HepG2 (cell line): ENCODE measurements around the gene EVA1A. TPM values are rescaled to one million over a fixed set of nuclear protein-coding genes. Genes with fewer than 3 reads are reported as not detected.

Experiments
- ATAC-seq: fragments of 200-7000 bp; cut with Tn5 transposase; 3 replicates; pipeline ENCODE4 v1.9.1; 2020; ENCODE audit warnings: mild to moderate bottlenecking, moderate library complexity
- BruUV-seq: library from RNA; stranded (reverse); fragments of 400-500 nt; replicated peaks from 2 replicates; lab custom pipeline; 2021; lab: Mats Ljungman, UMichigan
- CTCF ChIA-PET: fragments of 300-600 bp; formaldehyde crosslinking; extraction: SDS; loops from one replicate; lab custom pipeline; 2021; ENCODE audit warnings: low total read pairs, inconsistent platforms, low intra/inter-chr PET ratio; lab: Yijun Ruan, JAX
- POLR2A ChIA-PET: fragments of 350-600 bp; sonication (Branson Sonifier 250); formaldehyde crosslinking; loops from one replicate; lab custom pipeline; 2020; ENCODE audit warnings: antibody characterized with exemption, inconsistent platforms; lab: Yijun Ruan, JAX
- DNase-seq: peaks from one replicate; pipeline ENCODE4 v3.0.0-alpha.2; 2015; ENCODE audit warnings: low spot score
- FAIRE-seq: peaks from 3 replicates; lab custom pipeline; 2011; peaks lifted over from hg19 to GRCh38; lab: Jason Lieb, UNC
- H2AFZ ChIP-seq: one replicate; pipeline ENCODE4 v1.6.1; 2011; ENCODE audit warnings: low read length, inconsistent platforms
- H3K27ac ChIP-seq: fragments of 300-600 bp; 3 replicates; pipeline ENCODE4 v1.8.0; 2011; ENCODE audit warnings: mixed run types, mild to moderate bottlenecking, mixed read lengths, low read length, inconsistent platforms; ENCODE audit not compliant: insufficient read depth; ENCODE audit errors: extremely low read length
- H3K27me3 ChIP-seq, 2 experiments: fragments of 200-600 bp in 1 of 2; 2 replicates in 1 of 2; 3 replicates in 1 of 2; pipeline versions ENCODE4 v1.6.0 to v1.8.0; 2011; ENCODE audit warnings: low read length in 2 of 2, mild to moderate bottlenecking in 2 of 2, moderate library complexity in 2 of 2, inconsistent platforms in 1 of 2; ENCODE audit not compliant: insufficient read depth in 2 of 2, control insufficient read depth in 1 of 2
- H3K36me3 ChIP-seq, 2 experiments: fragments of 200-600 bp in 1 of 2; replicated peaks in 1 of 2; 2 replicates in 1 of 2; 3 replicates in 1 of 2; pipeline versions ENCODE4 v1.5.1 to v1.8.0; 2011; ENCODE audit warnings: low read length in 2 of 2, inconsistent platforms in 1 of 2; ENCODE audit not compliant: insufficient read depth in 2 of 2, control insufficient read depth in 1 of 2
- H3K4me1 ChIP-seq: 2 replicates; pipeline ENCODE4 v1.5.1; 2012; ENCODE audit warnings: low read length, inconsistent platforms; ENCODE audit not compliant: insufficient read depth
- H3K4me2 ChIP-seq: 2 replicates; pipeline ENCODE4 v1.6.0; 2011; ENCODE audit warnings: low read depth, low read length, inconsistent platforms
- H3K4me3 ChIP-seq, 3 experiments: fragments of 200-600 bp in 1 of 3; sonication (generic), shearing (Covaris generic) in 1 of 3; replicated peaks in 1 of 3; 2 replicates each; pipeline ENCODE4 v1.5.1; 2011 to 2016; ENCODE audit warnings: low read length in 3 of 3, inconsistent platforms in 2 of 3, low read depth in 2 of 3, mild to moderate bottlenecking in 2 of 3, control low read depth in 1 of 3, mixed read lengths in 1 of 3; ENCODE audit not compliant: insufficient read depth in 1 of 3
- H3K79me2 ChIP-seq: one replicate; pipeline ENCODE4 v1.6.1; 2011; ENCODE audit warnings: low read length, inconsistent platforms; ENCODE audit not compliant: insufficient read depth
- H3K9ac ChIP-seq: 2 replicates; pipeline ENCODE4 v1.6.0; 2011; ENCODE audit warnings: mild to moderate bottlenecking, low read depth, low read length, inconsistent platforms; ENCODE audit not compliant: insufficient read depth
- H3K9me3 ChIP-seq: 2 replicates; pipeline ENCODE4 v1.5.1; 2012; ENCODE audit warnings: mild to moderate bottlenecking, low read length
- H4K20me1 ChIP-seq: 2 replicates; pipeline ENCODE4 v1.6.0; 2011; ENCODE audit warnings: inconsistent platforms, mild to moderate bottlenecking, low read length, moderate library complexity; ENCODE audit not compliant: insufficient read depth
- HOXD1 ChIP-seq: sonication (generic); formaldehyde crosslinking; IDR thresholded peaks from 2 replicates; pipeline ENCODE4 v1.5.0; 2020; ENCODE audit warnings: missing genetic modification reagents
- KDM4B ChIP-seq: sonication (generic); formaldehyde crosslinking; IDR thresholded peaks from 2 replicates; pipeline ENCODE4 v1.4.0; 2020; ENCODE audit warnings: missing genetic modification reagents
- KLF6 ChIP-seq: IDR thresholded peaks from 2 replicates; pipeline ENCODE4 v1.8.0; 2016; ENCODE audit warnings: missing biosample characterization, missing genetic modification reagents
- NCOA2 ChIP-seq: sonication (generic); formaldehyde crosslinking; IDR thresholded peaks from 2 replicates; pipeline ENCODE4 v1.8.0; 2022; ENCODE audit warnings: inconsistent platforms
- RARG ChIP-seq: sonication (generic); formaldehyde crosslinking; IDR thresholded peaks from 2 replicates; pipeline ENCODE4 v1.4.0; 2020; ENCODE audit warnings: low read depth, mild to moderate bottlenecking, missing genetic modification reagents
- TBX3 ChIP-seq: fragments of 450-650 bp; IDR thresholded peaks from 2 replicates; pipeline ENCODE4 v1.6.1; 2017; ENCODE audit warnings: antibody characterized with exemption, mild to moderate bottlenecking, inconsistent platforms, borderline replicate concordance
- TEAD2 ChIP-seq: sonication (generic); formaldehyde crosslinking; IDR thresholded peaks from 2 replicates; pipeline ENCODE4 v1.9.0; 2021; ENCODE audit warnings: missing genetic modification reagents
- ZNF318 ChIP-seq: sonication (generic); formaldehyde crosslinking; IDR thresholded peaks from 2 replicates; pipeline ENCODE4 v1.4.0; 2020; ENCODE audit warnings: mild to moderate bottlenecking, missing genetic modification reagents
- ZNF83 ChIP-seq: sonication (generic); formaldehyde crosslinking; IDR thresholded peaks from 2 replicates; pipeline ENCODE4 v1.4.0; 2020; ENCODE audit warnings: missing genetic modification reagents, mild to moderate bottlenecking, borderline replicate concordance
- WGBS: methylation state at CpG from one replicate; pipeline ENCODE4 v1.1.6; 2017; ENCODE audit warnings: low lambda C conversion rate; 5-methylcytosine and 5-hydroxymethylcytosine counted together
- in situ Hi-C: cut with HindIII; loops from 2 replicates; pipeline ENCODE4 v1.10.0; 2017; ENCODE audit warnings: low pct_unique_long_range_greater_than_20kb; ENCODE audit not compliant: extremely low pct_ligation_motif_present
- intact Hi-C: fragments of 100-400 bp; cut with micrococcal nuclease; formaldehyde crosslinking; loops from one replicate; pipeline ENCODE4 v1.10.0; 2022; ENCODE audit not compliant: unreplicated experiment
- polyA plus RNA-seq, 8 experiments: library from polyadenylated mRNA; depleted of rRNA in 3 of 8; stranded (reverse) in 7 of 8; unstranded in 1 of 8; fragments of >200 nt; fragmentation: Illumina TruSeq in 4 of 8; extraction: Trizol in 4 of 8; gene quantifications; 2 replicates each; pipeline versions ENCODE4 v1.2.1 to v1.2.3, GENCODE V29; 2011 to 2016; ENCODE audit warnings: low read depth in 4 of 8, missing spikeins in 1 of 8, mixed read lengths in 1 of 8; ENCODE audit not compliant: insufficient read depth in 1 of 8
- total RNA-seq, 5 experiments: library from RNA; depleted of rRNA; stranded (reverse); fragments of >200 nt; fragmentation: Illumina TruSeq; extraction: Trizol; gene quantifications; 2 replicates each; pipeline ENCODE4 v1.2.3, GENCODE V29; 2016; ENCODE audit warnings: low read depth in 1 of 5
- TF ChIP-seq, protein P1 (sequence below): sonication (generic); formaldehyde crosslinking; IDR thresholded peaks from 2 replicates; pipeline ENCODE4 v1.5.1; 2020; ENCODE audit warnings: missing genetic modification reagents, mild to moderate bottlenecking, borderline replicate concordance

Gene EVA1A
- total and polyA plus RNA-seq, 2 of the 13 experiments (the other 11 are each of a cell fraction or from before 2014, with no cell fraction given): 57.5 to 57.8 TPM

GRCh38 chr2:75484840-75485239 lies 75.9 kb downstream of the EVA1A start:
- Histone ChIP-seq H3K4me1 (peaks cover 43% of the 10 kb centered on the region), H3K27me3 (no peaks in the 10 kb centered on the region), H3K27ac (no peak overlapping the region), H3K79me2 (no peaks in the 10 kb centered on the region), H2AFZ (no peak overlapping the region), H3K4me3 (no peak overlapping the region), H3K9ac (no peak overlapping the region), H4K20me1 (no peaks in the 10 kb centered on the region), H3K36me3 (no peaks in the 10 kb centered on the region; a peak in 1 of 5 replicates), H3K4me2 (no peak overlapping the region), H3K9me3 (0 out of 2 replicates have a peak, but pooled peaks cover 6% of the 10 kb centered on the region)
- BruUV-seq: no TSS peak
- in situ Hi-C loops: no loop called here
- WGBS: 97% methylated on average over 1 of the region's 1 CpG
- FAIRE-seq (no peak), ATAC-seq (no peak), DNase-seq (no peak)
- CTCF ChIA-PET: no interaction called here
- intact Hi-C loops: loop anchor here (5.0 kb wide), 1 partner anchor 77 kb away; the partner anchor contains the start of gene EVA1A
- POLR2A ChIA-PET: no interaction called here
- TF ChIP-seq KLF6 (CRISPR knock-in tag) (no peak), ZNF318 (no peak), HOXD1 (no peak), ZNF83 (no peak), TBX3 (no peak), NCOA2 (CRISPR knock-in tag) (no peak), TEAD2 (CRISPR knock-in tag) (no peak), RARG (CRISPR knock-in tag) (no peak), KDM4B (CRISPR knock-in tag) (no peak)
- TF ChIP-seq, protein P1, sequence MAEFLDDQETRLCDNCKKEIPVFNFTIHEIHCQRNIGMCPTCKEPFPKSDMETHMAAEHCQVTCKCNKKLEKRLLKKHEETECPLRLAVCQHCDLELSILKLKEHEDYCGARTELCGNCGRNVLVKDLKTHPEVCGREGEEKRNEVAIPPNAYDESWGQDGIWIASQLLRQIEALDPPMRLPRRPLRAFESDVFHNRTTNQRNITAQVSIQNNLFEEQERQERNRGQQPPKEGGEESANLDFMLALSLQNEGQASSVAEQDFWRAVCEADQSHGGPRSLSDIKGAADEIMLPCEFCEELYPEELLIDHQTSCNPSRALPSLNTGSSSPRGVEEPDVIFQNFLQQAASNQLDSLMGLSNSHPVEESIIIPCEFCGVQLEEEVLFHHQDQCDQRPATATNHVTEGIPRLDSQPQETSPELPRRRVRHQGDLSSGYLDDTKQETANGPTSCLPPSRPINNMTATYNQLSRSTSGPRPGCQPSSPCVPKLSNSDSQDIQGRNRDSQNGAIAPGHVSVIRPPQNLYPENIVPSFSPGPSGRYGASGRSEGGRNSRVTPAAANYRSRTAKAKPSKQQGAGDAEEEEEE: no peak
